Activated CD4-positive, alpha-beta memory T cell treated with anti-CD3 and anti-CD28 coated beads, Interleukin-2, amount 10 ng/mL, durations not matched to agents 7 days and 5 days (primary cell): ENCODE data around the gene FOXN3. TPM values are rescaled to one million over a fixed set of nuclear protein-coding genes. Genes with fewer than 3 reads are reported as not detected.
"Not testable (repeated sequence)": the region's sequence is repeated elsewhere in the genome, so short reads cannot be mapped to it uniquely, and the experiment has no call there.

Experiments
- CTCF ChIA-PET: fragments of 350-600 bp; sonication (Branson Sonifier 250); formaldehyde crosslinking; loops from one replicate; lab custom pipeline; 2021; ENCODE audit warnings: antibody characterized with exemption, inconsistent platforms; lab: Charles Lee
- POLR2A ChIA-PET: fragments of 350-600 bp; sonication (Branson Sonifier 250); formaldehyde crosslinking; loops from one replicate; lab custom pipeline; 2021; ENCODE audit warnings: antibody characterized with exemption; lab: Charles Lee
- DNase-seq: peaks from one replicate; pipeline ENCODE4 v3.0.0-alpha.2; 2020
- H3K27ac Mint-ChIP-seq: one replicate; pipeline ENCODE4 v1.8.0; 2021; ENCODE audit warnings: mild to moderate bottlenecking, mixed read lengths
- H3K27me3 Mint-ChIP-seq: one replicate; pipeline ENCODE4 v1.8.0; 2021; ENCODE audit warnings: mixed read lengths
- H3K36me3 Mint-ChIP-seq: one replicate; pipeline ENCODE4 v1.8.0; 2021; ENCODE audit warnings: low read depth, mixed read lengths
- H3K4me1 Mint-ChIP-seq: one replicate; pipeline ENCODE4 v1.8.0; 2021; ENCODE audit warnings: mixed read lengths
- H3K4me3 Mint-ChIP-seq: one replicate; pipeline ENCODE4 v1.8.0; 2021; ENCODE audit warnings: mild to moderate bottlenecking, mixed read lengths
- H3K9me3 Mint-ChIP-seq: one replicate; pipeline ENCODE4 v1.8.0; 2021; ENCODE audit warnings: mixed read lengths
- total RNA-seq, 2 experiments: library from RNA; stranded (reverse); gene quantifications; one replicate each; pipeline ENCODE4 v1.2.3, GENCODE V29; 2021

FOXN3 gene
- total RNA-seq, 2 experiments from 2014 or later: 73.1 to 78.3 TPM

DNA sequence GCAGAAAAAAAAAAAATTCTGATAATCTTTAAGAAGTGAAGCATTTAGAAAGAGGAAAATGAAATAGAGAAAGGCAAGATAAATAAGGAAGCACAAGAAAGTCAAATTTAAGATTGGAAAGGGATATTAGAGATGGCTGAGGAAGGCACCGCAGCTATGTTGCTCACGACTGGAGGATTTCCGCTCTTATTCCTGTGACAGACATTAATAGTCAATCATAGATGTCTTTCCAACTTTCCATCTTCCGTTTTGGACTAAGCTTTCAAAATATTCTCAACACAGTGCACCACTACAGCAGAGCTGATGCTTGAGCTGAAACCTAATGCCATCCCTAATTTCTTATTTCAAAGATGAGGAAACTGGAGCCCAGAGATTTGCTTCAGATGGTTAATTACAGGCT lies 290.6 kb downstream of the FOXN3 start:
- Mint-ChIP-seq H3K9me3 (no peaks in the 10 kb centered on the region), H3K27ac (no peak overlapping the region), H3K4me3 (no peak overlapping the region), H3K36me3 (no peaks in the 10 kb centered on the region), H3K27me3 (no peaks in the 10 kb centered on the region), H3K4me1 (no peaks in the 10 kb centered on the region)
- DNase-seq: no peak
- ChIA-PET CTCF (no interaction called here), POLR2A (no interaction called here)

DNA sequence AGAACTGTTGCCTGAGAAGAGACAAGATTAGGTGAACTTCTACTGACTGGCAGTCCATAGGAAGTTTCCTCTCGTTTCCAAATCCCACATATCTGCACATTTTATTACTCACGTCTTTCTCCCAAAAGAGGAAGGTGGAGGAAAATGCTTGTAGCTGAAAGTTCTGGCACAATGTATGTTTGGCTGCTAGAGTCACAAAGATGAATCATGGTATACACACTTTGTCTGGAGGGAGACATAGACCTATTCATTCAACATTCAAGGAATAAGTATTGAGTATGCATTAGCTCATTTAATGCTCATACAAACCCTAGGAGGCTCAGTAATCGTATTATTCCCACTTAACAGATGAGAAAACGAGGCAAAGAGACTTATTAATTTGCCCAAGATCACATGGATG lies 291.8 kb downstream of the FOXN3 start:
- Mint-ChIP-seq H3K9me3 (no peaks in the 10 kb centered on the region), H3K36me3 (no peaks in the 10 kb centered on the region), H3K27ac (no peak overlapping the region), H3K27me3 (no peaks in the 10 kb centered on the region), H3K4me1 (no peaks in the 10 kb centered on the region), H3K4me3 (no peak overlapping the region)
- no peak for DNase-seq
- POLR2A ChIA-PET: no interaction called here
- CTCF ChIA-PET: interaction anchor here (0.7 kb wide), 1 partner anchor 434 kb away, joined by 3 read pairs; no protein-coding TSS in a partner anchor

DNA sequence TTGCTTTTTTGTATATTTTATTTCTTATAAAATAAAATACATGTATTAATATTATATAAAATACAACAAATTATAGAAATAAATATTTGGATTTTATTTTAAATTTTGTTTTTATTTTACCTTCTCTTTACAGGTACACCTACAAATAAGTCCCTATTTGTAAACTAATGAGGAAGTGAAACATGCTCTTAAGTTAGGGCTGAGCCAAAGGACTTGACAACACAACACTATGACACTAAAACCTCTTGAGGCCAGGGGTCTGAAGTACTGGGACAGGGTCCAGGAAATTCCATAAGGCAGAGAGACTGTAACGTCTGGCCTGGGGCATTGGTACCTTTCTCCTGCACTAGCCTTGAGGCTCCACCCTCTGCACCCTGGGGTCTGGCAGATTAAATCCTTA lies 293.2 kb downstream of the FOXN3 start:
- DNase-seq: no peak
- H3K4me3 Mint-ChIP-seq: no peak overlapping the region
- ChIA-PET POLR2A (no interaction called here), CTCF (no interaction called here)
- H3K27me3 Mint-ChIP-seq: no peaks in the 10 kb centered on the region
- no peaks in the 10 kb centered on the region for H3K9me3 Mint-ChIP-seq
- no peak overlapping the region for H3K27ac Mint-ChIP-seq
- H3K4me1 Mint-ChIP-seq: no peaks in the 10 kb centered on the region
- no peaks in the 10 kb centered on the region for H3K36me3 Mint-ChIP-seq

GRCh38 chr14:89123215-89123614 lies 293.8 kb downstream of the FOXN3 start:
- Mint-ChIP-seq H3K36me3 (no peaks in the 10 kb centered on the region), H3K27ac (no peak overlapping the region), H3K4me3 (no peak overlapping the region), H3K4me1 (no peaks in the 10 kb centered on the region), H3K9me3 (no peaks in the 10 kb centered on the region), H3K27me3 (no peaks in the 10 kb centered on the region)
- DNase-seq: no peak
- ChIA-PET POLR2A (no interaction called here), CTCF (no interaction called here)

DNA sequence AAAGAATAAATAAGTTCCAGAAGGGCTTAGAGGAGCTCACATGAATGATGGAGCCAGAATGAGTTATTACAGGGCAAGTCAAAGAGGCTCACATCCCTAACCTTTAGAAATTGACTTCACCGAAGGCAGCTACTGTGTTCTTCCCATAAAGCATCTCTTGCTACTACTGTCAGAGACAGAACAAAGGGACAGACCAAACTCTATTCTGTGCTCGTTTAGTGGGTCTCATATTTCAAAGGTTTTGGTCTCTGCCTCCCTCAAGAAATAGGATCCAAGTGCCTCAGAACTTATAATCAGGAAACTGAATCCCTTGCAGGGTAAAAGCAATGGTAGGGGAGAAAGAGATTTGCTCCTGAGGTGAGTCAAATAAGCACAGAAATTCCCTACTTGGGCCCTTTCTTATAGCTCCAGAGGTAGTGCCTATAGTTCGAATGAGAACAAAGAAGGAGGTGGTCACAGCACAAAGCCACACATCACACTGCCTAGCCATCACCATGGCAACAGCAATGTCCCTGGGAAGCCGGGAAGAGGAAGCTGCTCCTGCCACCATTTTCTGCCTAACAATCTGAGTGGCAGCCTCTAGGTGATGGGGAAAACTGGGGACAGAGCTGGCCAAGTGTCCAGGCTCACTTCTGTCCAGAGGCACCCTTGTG lies 294.9 kb downstream of the FOXN3 start:
- H3K4me1 Mint-ChIP-seq: no peaks in the 10 kb centered on the region
- no peaks in the 10 kb centered on the region for H3K9me3 Mint-ChIP-seq
- DNase-seq: no peak
- no peak overlapping the region for H3K27ac Mint-ChIP-seq
- no peaks in the 10 kb centered on the region for H3K27me3 Mint-ChIP-seq
- ChIA-PET CTCF (no interaction called here), POLR2A (no interaction called here)
- H3K4me3 Mint-ChIP-seq: no peak overlapping the region
- no peaks in the 10 kb centered on the region for H3K36me3 Mint-ChIP-seq

DNA sequence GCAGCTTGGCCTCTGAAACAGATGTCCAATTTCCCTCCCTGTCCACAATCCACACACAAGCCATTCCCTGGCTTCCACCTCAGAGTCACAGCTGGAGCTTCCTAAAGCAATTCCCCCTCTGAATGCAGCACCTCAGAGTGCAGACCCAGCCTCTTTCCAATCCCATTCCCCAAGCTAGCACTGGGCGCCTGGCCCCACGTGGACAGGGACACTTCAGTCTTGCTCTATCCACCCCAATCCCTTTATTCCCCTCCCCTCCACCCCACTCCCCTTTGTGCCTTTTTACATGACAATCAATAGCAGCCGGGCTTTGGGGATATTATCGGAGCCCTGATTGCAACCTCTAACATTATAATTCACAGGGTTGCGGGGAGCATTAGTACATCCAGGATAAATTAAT lies 300.0 kb downstream of the FOXN3 start:
- no peak for DNase-seq
- Mint-ChIP-seq H3K4me3 (no peak overlapping the region), H3K27ac (no peak overlapping the region), H3K9me3 (no peaks in the 10 kb centered on the region), H3K36me3 (no peaks in the 10 kb centered on the region), H3K27me3 (peaks cover 3% of the 10 kb centered on the region), H3K4me1 (no peaks in the 10 kb centered on the region)
- CTCF ChIA-PET: no interaction called here
- POLR2A ChIA-PET: no interaction called here

DNA sequence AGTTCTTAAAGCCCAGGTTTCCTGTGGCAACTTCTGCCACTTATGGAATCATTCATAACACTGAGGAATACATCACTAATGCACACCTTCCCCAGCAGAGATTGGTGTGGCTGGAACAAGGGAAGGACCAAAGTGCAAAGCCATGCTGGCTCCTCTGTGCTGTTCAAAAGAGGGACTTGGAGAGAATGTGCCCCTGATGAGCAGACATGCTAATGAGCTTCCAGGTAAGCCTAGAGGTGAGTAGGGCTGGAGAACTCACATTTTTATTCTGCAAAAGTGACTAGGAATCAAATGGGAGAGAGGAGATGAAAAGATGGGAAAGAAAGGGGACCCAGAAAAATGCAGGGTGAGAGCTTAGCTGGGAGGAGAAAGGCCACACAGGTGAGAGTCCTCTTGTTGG lies 302.9 kb downstream of the FOXN3 start:
- ChIA-PET POLR2A (no interaction called here), CTCF (no interaction called here)
- DNase-seq: no peak
- H3K27me3 Mint-ChIP-seq: peaks cover 3% of the 10 kb centered on the region
- H3K36me3 Mint-ChIP-seq: no peaks in the 10 kb centered on the region
- H3K4me1 Mint-ChIP-seq: no peaks in the 10 kb centered on the region
- no peak overlapping the region for H3K4me3 Mint-ChIP-seq
- no peaks in the 10 kb centered on the region for H3K9me3 Mint-ChIP-seq
- no peak overlapping the region for H3K27ac Mint-ChIP-seq

GRCh38 chr14:89112720-89113119 lies 304.3 kb downstream of the FOXN3 start:
- Mint-ChIP-seq H3K36me3 (no peaks in the 10 kb centered on the region), H3K9me3 (no peaks in the 10 kb centered on the region), H3K4me3 (no peak overlapping the region), H3K27me3 (peaks cover 3% of the 10 kb centered on the region), H3K4me1 (no peaks in the 10 kb centered on the region), H3K27ac (no peak overlapping the region)
- CTCF ChIA-PET: no interaction called here
- no peak for DNase-seq
- POLR2A ChIA-PET: no interaction called here

DNA sequence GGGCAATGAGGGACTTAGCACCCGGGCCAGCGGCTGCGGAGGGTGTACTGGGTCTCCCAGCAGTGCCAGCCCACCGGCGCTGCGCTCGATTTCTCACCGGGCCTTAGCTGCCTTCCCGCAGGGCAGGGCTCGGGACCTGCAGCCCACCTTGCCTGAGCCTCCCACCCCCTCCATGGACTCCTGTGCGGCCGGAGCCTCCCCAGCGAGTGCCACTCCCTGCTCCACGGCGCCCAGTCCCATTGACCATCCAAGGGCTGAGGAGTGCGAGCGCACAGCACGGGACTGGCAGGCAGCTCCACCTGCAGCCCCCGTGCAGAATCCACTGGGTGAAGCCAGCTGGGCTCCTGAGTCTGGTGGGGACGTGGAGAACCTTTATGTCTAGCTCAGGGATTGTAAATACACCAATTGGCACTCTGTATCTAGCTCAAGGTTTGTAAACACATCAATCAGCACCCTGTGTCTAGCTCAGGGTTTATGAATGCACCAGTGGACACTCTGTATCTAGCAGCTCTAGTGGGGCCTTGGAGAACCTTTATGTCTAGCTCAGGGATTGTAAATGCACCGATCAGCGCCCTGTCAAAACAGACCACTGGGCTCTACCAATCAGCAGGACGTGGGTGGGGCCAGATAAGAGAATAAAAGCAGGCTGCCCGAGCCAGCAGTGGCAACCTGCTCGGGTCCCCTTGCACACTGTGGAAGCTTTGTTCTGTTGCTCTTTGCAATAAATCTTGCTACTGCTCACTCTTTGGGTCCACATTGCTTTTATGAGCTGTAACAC lies 305.1 kb downstream of the FOXN3 start:
- POLR2A ChIA-PET, H3K27ac Mint-ChIP-seq, DNase-seq, H3K4me1 Mint-ChIP-seq, CTCF ChIA-PET, H3K4me3 Mint-ChIP-seq, H3K9me3 Mint-ChIP-seq, H3K36me3 Mint-ChIP-seq, H3K27me3 Mint-ChIP-seq: not testable (repeated sequence)

GRCh38 chr14:89111232-89111631 lies 305.8 kb downstream of the FOXN3 start:
- POLR2A ChIA-PET, H3K27ac Mint-ChIP-seq, DNase-seq, H3K4me3 Mint-ChIP-seq, H3K27me3 Mint-ChIP-seq, H3K4me1 Mint-ChIP-seq, H3K9me3 Mint-ChIP-seq, CTCF ChIA-PET, H3K36me3 Mint-ChIP-seq: not testable (repeated sequence)

DNA sequence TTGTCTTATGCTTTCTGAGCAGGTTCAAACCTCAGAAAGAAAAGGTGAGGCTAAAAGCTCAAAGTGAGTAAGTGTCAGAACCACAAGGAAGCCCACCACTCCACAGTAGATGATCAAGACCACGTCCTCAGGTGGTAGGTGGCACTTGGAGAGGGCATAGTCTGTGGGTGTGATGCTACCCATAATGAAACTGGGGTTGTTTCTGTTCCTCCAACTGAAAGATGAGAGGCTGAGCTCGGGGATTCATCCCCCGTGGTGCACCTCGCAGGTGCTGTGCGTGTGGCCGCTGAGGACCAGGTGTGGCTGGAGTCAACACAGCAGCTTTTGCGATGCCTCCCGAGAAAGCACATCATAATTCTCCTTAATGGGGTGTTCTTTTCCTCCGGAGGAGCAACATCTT lies 306.9 kb downstream of the FOXN3 start:
- no peak for DNase-seq
- no peak overlapping the region for H3K27ac Mint-ChIP-seq
- CTCF ChIA-PET: interaction anchor here (0.6 kb wide), 1 partner anchor 1949 kb away, joined by 3 read pairs; no protein-coding TSS in a partner anchor
- peaks cover 2% of the 10 kb centered on the region for H3K27me3 Mint-ChIP-seq
- H3K4me3 Mint-ChIP-seq: no peak overlapping the region
- no peaks in the 10 kb centered on the region for H3K9me3 Mint-ChIP-seq
- H3K36me3 Mint-ChIP-seq: no peaks in the 10 kb centered on the region
- POLR2A ChIA-PET: no interaction called here
- H3K4me1 Mint-ChIP-seq: no peaks in the 10 kb centered on the region

DNA sequence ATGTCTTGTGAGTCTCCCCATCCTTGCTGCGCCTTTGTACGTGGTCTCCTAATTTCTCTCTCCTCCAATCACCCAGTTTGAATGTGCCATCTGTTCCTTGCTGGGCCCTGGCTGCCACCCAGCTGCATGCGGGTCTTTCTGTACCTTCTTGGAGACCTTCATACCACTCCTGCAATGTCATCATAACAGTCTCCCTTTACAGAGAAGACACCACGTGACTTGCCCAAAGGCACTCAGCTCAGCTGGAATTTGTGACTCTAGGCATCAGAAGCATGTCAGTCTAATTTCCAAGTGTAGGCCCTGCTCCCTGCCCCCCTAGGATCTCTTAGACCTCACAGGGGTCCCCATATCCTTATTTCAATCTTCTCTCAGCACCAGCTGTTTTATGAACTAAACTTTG lies 308.4 kb downstream of the FOXN3 start:
- DNase-seq: no peak
- no peaks in the 10 kb centered on the region for H3K9me3 Mint-ChIP-seq
- ChIA-PET POLR2A (no interaction called here), CTCF (no interaction called here)
- H3K4me3 Mint-ChIP-seq: no peak overlapping the region
- H3K4me1 Mint-ChIP-seq: no peaks in the 10 kb centered on the region
- no peak overlapping the region for H3K27ac Mint-ChIP-seq
- H3K36me3 Mint-ChIP-seq: no peaks in the 10 kb centered on the region
- peaks cover 4% of the 10 kb centered on the region for H3K27me3 Mint-ChIP-seq

GRCh38 chr14:89107626-89108025 lies 309.4 kb downstream of the FOXN3 start:
- no peaks in the 10 kb centered on the region for H3K36me3 Mint-ChIP-seq

More at GRCh38 chr14:89107626-89108025, 309.4 kb downstream of the FOXN3 start:
- ChIA-PET POLR2A (no interaction called here), CTCF (no interaction called here)
- DNase-seq: no peak
- Mint-ChIP-seq H3K27ac (no peak overlapping the region), H3K27me3 (peaks cover 12% of the 10 kb centered on the region), H3K9me3 (no peaks in the 10 kb centered on the region), H3K4me1 (no peaks in the 10 kb centered on the region), H3K4me3 (no peak overlapping the region)
